Activated CD4-positive, alpha-beta T cell treated with anti-CD3 and anti-CD28 coated beads, Interleukin-2, amount 50 U/mL, for 16 hours (primary cell): ENCODE measurements around the gene AGBL1.

Experiments
- DNase-seq: peaks from one replicate; pipeline ENCODE4 v3.0.0-alpha.2; 2020

AGBL1 gene

DNA sequence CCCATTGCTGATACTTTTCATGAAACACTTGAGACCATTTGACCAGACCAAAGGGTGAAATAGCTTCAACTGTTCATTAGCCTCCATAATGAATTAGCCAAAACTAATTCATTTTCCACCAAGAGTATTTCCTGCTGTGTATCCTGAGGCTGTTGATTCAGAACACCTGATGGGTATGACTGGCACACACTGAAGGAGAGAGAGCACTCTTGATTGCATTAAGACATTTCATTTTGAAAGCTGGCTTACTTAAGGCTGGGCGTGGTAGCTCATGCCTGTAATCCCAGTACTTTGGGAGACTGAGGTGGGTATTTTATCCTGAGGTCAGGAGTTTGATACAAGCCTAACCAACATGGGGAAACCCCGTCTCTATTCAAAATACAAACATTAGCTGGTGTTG is 175.6 kb downstream of the AGBL1 start:
- DNase-seq, result no peak

DNA sequence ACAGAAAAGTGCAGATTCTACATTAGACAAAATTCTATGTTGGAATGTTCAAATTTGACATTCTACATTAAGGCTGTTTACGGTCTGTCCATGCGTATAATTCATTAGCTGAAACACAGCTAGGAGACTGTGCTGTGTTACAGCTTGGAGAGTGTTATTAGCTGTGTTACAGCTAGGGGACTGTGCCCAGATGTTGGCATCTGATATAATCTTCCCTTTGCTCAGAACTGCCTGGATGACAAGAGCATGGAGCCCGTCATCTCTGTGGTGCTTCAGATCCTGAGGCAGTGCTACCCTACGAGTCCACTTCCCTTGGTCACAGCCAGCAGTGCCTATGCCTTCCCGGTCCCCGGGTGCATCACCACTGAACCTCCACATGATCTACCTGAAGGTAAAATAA is 177.0 kb downstream of the AGBL1 start:
- DNase-seq, result no peak

- no peak for DNase-seq
These were observed 179.9 kb downstream of the AGBL1 start for GRCh38 chr15:86259589-86259988.

DNA sequence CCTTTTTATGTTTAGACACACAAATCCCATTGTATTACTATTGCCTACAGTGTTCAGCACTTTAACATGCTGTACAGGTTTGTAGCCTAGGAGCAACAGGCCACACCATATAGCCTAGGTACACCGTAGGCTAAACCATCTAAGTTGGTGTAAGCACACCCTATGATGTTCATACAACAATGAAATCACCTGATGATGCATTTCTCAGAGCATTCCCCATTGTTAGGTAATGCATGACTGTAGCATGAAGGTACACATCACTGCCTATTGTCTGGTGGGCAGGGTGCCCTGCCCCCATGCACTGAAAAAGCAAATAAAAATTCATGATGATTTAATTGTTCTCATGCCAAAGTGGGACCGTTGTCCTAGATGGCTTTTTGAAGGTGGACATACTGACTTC is 183.6 kb downstream of the AGBL1 start:
- no peak for DNase-seq

GRCh38 chr15:86266896-86267484 is 187.3 kb downstream of the AGBL1 start:
- DNase-seq, result no peak

DNA sequence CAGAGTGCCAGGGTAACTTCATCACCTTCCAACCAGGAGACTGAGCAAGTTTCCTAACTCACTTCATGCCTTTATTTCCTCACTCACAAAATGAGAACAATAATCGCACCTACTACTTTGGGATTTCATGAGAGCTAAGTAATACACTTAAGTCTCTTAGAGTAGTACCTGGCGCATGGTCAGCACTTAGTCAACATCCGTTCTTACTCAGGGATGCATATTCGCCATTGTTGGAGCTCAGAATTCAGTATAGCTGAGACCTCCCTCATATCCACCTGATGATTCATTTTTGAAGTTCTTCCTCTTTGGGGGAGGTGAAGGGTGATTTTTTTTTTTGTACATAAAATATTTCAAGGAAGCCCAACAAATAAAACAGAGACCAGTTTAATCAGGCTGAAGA is 188.2 kb downstream of the AGBL1 start:
- DNase-seq, result no peak

DNA sequence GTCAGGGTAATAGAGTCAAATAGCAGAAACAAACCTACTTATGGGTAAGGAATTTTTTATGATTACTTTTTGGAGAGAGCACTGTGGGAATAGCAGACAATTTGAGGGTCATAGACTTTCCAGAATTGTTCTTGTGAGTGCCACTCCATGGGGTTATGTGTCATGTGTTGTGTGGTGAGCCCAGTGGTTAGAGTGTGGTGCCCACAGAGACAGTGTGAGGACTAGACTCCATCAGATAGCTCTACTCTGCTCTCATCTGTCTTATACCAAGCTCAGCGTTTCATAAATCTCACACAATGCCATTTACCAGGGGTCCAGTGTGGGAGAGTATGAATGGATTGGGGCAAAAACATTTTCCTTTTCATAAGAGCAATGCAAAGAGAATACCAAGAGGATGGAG is 188.9 kb downstream of the AGBL1 start:
- no peak for DNase-seq

GRCh38 chr15:86273309-86273708 is 193.6 kb downstream of the AGBL1 start:
- no peak for DNase-seq

DNA sequence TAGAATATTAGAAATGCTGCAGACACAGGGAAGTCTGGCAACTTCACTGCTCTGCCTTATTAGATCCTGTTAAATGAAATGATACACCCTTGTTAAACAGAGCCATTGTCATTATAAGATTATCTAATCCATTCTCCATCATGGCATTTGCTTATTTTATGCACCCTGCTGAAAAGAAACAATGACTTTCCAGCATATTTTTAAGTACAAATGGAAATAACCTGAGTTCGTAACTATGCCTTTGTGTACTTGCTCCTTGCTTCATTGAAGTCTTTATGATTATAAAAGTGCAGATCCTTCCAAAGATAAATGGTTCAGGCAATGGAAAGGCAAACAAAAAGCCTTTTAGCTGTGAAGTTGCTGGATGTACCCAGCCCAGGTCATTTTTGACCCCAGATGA is 195.7 kb downstream of the AGBL1 start:
- DNase-seq, result no peak

GRCh38 chr15:86278586-86278985 is 198.9 kb downstream of the AGBL1 start:
- no peak for DNase-seq

DNA sequence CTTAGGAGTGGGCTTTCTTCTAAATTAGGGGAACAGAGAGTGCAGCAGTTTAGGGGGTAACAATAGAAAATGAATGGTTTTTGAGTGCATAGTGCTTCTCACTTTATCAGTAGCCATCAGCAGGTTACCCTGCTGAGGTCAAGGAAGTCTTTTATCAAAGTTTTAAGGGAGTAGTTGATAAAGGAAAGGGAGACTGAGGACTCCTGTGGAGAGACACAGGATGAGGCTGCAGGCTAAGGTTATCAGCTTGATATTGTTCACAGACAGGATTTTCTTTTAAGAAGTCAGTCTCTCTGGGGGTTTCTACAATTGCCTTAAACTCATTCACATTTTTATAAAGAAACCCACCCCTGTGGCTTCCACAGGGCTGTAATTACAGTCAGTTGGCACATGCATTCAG is 205.0 kb downstream of the AGBL1 start:
- DNase-seq, result no peak

DNA sequence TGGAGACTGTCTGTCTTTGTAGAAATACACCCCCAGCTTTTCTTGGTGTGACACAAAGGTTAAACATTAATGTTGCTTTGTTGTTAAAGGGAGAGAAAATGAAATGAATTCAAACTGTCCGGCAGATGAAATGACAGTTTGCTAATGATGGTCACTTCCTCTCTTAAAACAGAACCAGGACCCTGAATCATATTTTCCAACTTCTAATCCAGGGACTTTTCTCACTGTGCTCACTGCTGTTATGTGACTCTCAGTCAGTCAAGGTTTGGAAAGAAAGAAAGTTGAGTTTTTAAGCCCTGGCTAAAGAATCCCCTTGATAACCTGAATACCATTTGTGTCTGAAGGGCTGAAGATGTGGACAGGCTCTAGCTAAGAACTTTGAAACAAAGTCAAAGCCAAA is 215.8 kb downstream of the AGBL1 start:
- no peak for DNase-seq

DNA sequence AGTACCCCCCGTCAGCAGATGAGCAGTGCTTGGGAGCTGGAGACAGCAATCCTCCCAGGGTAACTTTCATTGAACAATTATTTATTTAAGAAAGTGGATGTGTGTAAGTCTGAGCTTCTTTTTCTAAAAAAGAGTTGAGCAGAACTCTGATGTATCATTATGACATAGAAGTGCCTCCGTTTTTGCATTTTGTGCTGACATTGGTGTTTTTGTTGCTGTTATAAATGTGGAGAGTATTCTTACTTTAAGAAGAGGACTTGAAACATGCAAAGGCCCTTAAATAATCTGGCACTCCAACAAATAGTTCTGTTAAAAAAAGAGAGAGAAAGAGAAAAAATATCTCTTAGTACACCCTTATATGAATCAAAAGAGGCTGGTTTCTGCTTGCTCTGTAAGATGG is 217.1 kb downstream of the AGBL1 start:
- no peak for DNase-seq

GRCh38 chr15:86300390-86301125 is 220.9 kb downstream of the AGBL1 start:
- DNase-seq, result no peak

DNA sequence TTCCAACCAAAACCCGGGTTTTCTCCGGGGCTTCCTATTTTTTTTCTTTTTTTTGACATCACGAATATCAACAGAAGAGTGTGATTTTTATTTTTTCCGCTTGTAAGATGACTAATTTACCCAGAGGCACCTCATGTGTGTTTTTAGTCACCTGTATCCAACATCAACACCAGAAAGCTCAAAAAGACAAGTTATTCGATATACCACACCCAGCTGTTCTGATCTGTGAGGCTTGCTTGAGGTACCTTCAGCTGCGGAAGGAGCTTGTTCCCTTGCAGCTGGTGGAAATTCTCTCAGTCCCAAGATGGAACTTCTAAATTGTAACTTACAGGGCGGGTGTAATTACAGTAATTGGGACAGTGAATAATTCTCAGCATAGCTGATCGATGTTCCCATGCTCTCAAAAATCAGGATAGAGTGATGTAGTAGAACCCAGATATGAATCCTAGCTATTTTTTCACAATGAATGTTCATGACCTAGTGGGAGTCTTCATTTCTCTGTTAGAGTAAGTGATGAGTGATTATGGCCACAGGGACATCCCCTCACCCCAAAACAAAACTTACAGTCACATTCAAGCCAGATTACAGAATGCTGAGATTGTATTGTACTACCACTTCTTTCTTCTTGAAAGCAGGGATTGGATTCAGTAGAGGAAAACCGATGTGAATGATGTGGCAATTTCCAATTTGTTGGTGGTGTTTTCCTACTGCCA is 232.1 kb downstream of the AGBL1 start:
- DNase-seq, result no peak

DNA sequence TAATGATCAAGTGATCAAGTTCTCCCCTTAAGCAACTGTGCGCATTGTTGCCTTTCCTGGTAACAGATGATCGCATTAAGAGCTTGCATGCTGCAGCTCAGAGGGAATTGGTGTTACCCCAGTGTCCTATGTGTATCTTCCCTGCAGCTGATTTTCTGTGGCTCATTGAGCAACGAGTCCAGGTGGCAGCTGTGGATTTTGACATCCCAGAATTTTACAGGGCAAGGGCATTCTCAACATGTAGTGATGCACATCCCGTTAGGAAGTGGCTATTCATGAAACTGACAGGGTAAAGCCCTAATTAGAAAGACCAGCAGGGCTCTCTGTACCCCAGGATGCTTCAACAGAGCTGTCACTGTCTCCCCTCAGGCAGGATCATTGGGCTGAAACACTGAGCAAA is 232.8 kb downstream of the AGBL1 start:
- DNase-seq, result no peak

DNA sequence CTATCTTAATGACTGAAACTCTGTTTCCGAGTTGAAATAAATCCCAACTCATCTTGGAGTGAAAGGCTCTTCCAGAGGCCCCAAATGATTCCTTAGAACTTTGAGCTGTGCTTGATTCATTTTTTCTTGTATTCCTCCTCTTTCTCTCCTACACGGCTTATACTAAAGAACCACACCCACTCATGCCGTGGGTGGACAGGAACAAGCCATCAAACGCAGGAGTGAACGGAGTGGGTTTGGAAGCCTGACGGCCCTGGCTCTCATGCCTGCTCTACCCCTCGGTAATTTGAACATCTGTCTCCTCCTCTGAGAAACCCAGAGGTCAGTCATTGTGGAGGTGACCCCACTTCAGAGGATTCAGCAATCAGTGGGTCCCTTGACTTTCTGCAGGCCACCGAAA is 236.5 kb downstream of the AGBL1 start:
- DNase-seq, result no peak

DNA sequence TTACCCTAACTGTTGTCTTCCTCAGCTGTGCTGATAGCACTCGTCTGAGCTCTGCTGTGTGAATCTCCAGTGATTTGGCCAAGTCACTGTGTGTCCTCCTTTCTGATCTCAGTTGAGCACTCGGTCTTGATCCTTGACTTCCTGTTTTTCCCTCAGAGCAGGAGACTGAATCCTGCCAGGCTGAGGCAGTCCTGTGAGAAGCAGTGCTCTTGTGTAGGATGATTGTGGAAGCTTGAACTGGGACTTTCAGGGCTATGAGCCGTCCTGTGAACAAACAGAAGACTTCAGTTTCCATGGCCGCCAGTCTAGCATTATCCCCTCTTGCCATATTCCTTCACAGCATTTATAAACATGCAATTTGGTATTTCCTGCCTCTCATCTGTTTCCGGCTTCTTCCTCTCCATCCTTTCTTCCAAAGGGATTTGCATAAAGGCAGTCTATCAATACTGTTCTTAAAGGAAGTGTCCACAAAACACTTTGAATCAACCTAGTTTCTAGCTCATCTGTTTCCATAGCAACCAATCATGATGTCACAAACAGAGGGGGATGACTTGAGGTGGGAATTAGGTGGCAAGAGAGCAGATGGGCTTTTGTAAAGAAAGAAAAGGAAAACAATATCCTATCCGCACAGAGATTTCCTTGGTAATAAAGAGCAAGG is 237.2 kb downstream of the AGBL1 start:
- no peak for DNase-seq

- DNase-seq, result no peak
These were observed 237.7 kb downstream of the AGBL1 start for GRCh38 chr15:86317384-86317740.

GRCh38 chr15:86322629-86323028 is 243.0 kb downstream of the AGBL1 start:
- DNase-seq, result no peak

- no peak for DNase-seq
These were observed 247.7 kb downstream of the AGBL1 start for GRCh38 chr15:86327230-86327865.

DNA sequence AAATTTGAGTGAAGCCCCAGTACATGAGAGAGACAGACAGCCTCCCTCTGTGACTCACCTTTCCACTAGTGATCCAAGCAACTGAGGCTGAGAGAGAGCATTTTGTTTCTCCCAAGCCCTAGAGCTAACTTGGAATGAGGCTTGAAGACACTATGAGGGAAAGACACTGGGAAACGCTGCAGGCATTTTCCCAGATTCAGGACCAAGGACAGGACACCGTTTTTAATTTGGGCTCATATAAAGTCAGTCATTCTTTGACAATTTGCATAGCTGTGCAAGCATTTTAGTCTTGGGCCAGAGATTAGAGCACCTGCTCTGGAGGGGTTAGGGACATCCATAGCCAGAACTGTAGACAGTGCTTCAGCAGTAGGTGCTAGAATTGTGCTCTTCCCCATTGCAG is 249.0 kb downstream of the AGBL1 start:
- DNase-seq, result no peak

DNA sequence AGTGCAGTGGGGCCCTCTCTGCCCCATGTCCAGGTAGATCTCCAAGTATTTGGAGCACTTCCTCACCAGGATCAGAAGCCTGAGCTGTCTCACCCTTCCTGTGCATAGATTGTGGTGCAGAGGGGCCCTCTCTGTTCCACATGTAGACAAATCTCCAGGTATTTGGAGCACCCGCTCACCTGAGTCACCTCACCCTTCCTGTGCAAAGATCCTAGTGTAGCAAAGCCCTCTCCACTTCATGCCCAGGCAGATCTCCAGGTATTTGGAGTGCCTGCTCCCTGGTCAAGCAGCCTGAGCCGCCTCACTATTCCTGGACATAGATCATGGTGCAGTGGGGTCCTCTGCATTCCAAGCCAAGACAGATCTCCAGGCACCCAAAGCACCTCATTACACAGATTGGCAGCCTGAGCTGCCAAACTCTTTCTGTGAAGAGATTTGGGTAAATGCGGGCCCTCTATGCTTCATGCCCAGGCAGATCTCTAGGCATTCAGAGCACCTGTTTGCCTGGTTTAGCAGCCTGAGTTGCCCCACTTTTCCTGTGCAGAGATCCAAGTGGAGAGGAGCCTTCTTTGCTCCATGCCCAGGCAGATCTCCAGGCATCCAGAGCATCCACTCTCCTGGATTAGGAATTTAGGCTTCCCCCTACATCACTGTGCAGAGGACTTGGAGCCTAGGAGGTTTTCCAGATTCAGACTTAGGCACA is 249.8 kb downstream of the AGBL1 start:
- DNase-seq, result no peak
